Muscle layer of colon (tissue), 2 donors: ENCODE data around the gene TIMM50.

Experiments used
- H3K27ac ChIP-seq: one replicate; pipeline ENCODE4 v1.7.0; 2013; ENCODE audit warnings: low read depth, mild to moderate bottlenecking, low read length, moderate library complexity
- H3K27me3 ChIP-seq, 2 donors: one replicate each; pipeline ENCODE4 v1.7.0; 2013; ENCODE audit warnings: low read length in 2 of 2, mild to moderate bottlenecking in 2 of 2; ENCODE audit not compliant: insufficient read depth in 2 of 2, control insufficient read depth in 1 of 2
- H3K36me3 ChIP-seq: one replicate; pipeline ENCODE4 v1.7.0; 2013; ENCODE audit warnings: mild to moderate bottlenecking, low read length; ENCODE audit not compliant: insufficient read depth
- H3K4me1 ChIP-seq: one replicate; pipeline ENCODE4 v1.7.0; 2013; ENCODE audit warnings: mild to moderate bottlenecking, low read length; ENCODE audit not compliant: insufficient read depth
- H3K4me3 ChIP-seq, 2 donors: one replicate each; pipeline ENCODE4 v1.7.0; 2013; ENCODE audit warnings: low read length in 2 of 2, low read depth in 1 of 2, mild to moderate bottlenecking in 1 of 2, moderate library complexity in 1 of 2
- H3K9ac ChIP-seq: one replicate; pipeline ENCODE4 v1.7.0; 2013; ENCODE audit warnings: low read length
- H3K9me3 ChIP-seq: one replicate; pipeline ENCODE4 v1.7.0; 2013; ENCODE audit warnings: mild to moderate bottlenecking, low read length
- donor health status: abdominal sarcoma.
- donor health status: Adenocarcinoma of cecum.

The TIMM50 gene

DNA sequence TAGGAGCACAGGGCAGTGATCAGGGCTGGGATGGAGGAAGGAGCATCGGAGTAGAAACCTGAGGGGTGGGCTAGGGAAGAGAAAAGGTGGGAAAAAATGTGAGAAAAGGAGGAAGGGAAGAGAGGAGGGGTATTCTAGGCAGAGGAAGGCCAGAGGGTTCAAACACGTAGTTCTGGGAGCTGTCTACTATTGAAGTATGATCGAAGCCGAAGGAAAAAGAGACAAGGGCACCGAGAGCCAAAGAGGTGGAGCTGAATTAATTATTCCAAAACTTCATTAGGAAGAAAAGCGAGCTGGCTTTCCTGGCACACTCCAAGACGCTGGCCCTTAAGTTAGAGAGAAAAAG is 25.9 kb downstream of the TIMM50 start:
- H3K27ac ChIP-seq = no peak overlapping the region
- H3K9me3 ChIP-seq = no peaks in the 10 kb centered on the region
- no peak overlapping the region for H3K4me3 ChIP-seq
- H3K36me3 ChIP-seq = no peaks in the 10 kb centered on the region
- H3K27me3 ChIP-seq = peaks cover 30 to 59% of the 10 kb centered on the region in 2 donors
- no peak overlapping the region for H3K9ac ChIP-seq
- no peaks in the 10 kb centered on the region for H3K4me1 ChIP-seq

DNA sequence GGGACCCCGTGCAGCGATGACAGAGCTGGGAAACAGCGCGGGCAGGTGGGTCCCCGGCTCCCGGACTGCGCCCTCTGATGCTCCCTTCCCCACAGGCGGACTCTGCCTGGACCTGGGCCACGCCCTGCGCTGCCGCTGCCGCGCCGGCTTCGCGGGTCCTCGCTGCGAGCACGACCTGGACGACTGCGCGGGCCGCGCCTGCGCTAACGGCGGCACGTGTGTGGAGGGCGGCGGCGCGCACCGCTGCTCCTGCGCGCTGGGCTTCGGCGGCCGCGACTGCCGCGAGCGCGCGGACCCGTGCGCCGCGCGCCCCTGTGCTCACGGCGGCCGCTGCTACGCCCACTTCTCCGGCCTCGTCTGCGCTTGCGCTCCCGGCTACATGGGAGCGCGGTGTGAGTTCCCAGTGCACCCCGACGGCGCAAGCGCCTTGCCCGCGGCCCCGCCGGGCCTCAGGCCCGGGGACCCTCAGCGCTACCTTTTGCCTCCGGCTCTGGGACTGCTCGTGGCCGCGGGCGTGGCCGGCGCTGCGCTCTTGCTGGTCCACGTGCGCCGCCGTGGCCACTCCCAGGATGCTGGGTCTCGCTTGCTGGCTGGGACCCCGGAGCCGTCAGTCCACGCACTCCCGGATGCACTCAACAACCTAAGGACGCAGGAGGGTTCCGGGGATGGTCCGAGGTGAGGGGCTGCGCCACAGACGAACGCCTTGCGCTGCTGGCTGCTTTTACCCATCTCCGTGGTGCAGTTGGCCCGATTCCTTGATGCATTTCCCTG is 26.5 kb downstream of the TIMM50 start:
- H3K9ac ChIP-seq = no peak overlapping the region
- no peaks in the 10 kb centered on the region for H3K9me3 ChIP-seq
- no peak overlapping the region for H3K27ac ChIP-seq
- no peaks in the 10 kb centered on the region for H3K36me3 ChIP-seq
- H3K4me3 ChIP-seq = peak overlapping the region in 1 of 2 donors; percentile 38
- peaks cover 30 to 59% of the 10 kb centered on the region in 2 donors for H3K27me3 ChIP-seq
- no peaks in the 10 kb centered on the region for H3K4me1 ChIP-seq

DNA sequence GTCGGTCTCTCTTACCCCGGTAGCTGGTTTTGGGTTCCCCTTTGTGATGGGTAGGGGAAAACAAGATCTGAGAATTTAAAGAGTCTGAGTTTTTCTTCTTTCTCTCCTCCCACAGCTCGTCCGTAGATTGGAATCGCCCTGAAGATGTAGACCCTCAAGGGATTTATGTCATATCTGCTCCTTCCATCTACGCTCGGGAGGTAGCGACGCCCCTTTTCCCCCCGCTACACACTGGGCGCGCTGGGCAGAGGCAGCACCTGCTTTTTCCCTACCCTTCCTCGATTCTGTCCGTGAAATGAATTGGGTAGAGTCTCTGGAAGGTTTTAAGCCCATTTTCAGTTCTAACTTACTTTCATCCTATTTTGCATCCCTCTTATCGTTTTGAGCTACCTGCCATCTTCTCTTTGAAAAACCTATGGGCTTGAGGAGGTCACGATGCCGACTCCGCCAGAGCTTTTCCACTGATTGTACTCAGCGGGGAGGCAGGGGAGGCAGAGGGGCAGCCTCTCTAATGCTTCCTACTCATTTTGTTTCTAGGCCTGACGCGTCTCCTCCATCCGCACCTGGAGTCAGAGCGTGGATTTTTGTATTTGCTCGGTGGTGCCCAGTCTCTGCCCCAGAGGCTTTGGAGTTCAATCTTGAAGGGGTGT is 27.2 kb downstream of the TIMM50 start:
- peak overlapping the region in 1 of 2 donors; percentile 38 for H3K4me3 ChIP-seq
- H3K9me3 ChIP-seq = no peaks in the 10 kb centered on the region
- H3K36me3 ChIP-seq = no peaks in the 10 kb centered on the region
- H3K27me3 ChIP-seq = peaks cover 29 to 58% of the 10 kb centered on the region in 2 donors
- no peak overlapping the region for H3K9ac ChIP-seq
- no peak overlapping the region for H3K27ac ChIP-seq
- no peaks in the 10 kb centered on the region for H3K4me1 ChIP-seq

DNA sequence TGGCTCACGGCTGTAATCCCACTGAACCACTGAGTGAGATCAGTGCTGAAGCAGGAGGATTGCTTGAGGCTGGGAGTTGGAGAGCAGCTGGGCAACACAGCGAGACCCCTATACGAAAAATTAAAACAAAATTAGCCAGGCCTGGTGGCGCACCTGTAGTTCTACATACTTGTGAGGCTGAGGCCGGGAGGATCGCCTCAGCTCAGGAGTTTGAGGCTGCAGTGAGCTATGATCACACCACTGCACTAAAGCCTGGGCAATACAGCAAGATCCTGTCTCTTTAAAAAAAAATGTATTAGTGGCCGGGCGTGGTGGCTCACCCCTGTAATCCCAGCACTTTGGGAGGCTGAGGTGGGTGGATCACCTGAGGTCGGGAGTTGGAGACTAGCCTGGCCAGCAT is 28.0 kb downstream of the TIMM50 start:
- no peak overlapping the region for H3K4me3 ChIP-seq
- H3K27me3 ChIP-seq = peaks cover 23 to 55% of the 10 kb centered on the region in 2 donors
- H3K4me1 ChIP-seq = no peaks in the 10 kb centered on the region
- H3K27ac ChIP-seq = no peak overlapping the region
- H3K36me3 ChIP-seq = no peaks in the 10 kb centered on the region
- no peak overlapping the region for H3K9ac ChIP-seq
- no peaks in the 10 kb centered on the region for H3K9me3 ChIP-seq

DNA sequence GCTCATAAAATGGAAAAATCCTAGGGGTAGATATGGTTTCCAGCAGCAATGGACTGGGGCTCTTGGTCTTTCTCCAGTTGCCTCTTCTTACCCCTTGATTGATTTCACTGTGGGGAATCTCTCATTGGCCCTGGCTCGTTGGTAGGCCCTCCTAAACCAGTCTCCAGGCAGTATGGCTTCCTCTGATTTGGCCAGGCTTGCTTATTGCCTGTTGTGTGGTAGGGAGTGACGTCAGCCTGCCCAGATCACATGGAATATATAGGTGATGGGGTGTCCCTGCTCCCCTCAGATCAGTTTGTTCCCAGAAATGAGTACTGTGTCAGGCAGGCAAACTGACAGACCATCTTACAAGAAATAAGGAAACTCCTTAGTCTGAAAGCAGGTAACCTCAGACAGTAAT is 28.6 kb downstream of the TIMM50 start:
- peaks cover 29 to 54% of the 10 kb centered on the region in 2 donors for H3K27me3 ChIP-seq

DNA sequence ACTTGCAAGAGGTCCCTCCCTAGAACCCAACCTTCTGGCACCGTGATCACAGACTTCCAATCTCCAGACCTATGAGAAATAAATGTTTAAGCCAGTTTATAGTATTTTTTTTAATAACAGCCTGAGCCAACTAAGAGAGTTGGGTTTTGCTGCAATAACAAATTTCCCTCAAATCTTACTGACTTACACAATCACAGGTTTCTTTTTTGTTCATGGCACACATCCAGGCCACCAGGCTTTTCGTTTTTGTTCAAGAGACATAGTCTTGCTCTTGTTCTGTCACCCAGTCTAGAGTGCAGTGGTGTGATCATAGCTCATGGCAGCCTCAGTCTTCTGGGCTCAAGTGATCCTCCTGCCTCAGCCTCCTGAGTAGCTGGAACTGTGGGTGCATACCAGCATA is 32.4 kb downstream of the TIMM50 start:
- H3K4me1 ChIP-seq = peaks cover 11% of the 10 kb centered on the region
- H3K27ac ChIP-seq = no peak overlapping the region
- H3K9ac ChIP-seq = no peak overlapping the region
- no peaks in the 10 kb centered on the region for H3K9me3 ChIP-seq
- H3K36me3 ChIP-seq = no peaks in the 10 kb centered on the region
- H3K4me3 ChIP-seq = no peak overlapping the region
- H3K27me3 ChIP-seq = peaks cover 34 to 40% of the 10 kb centered on the region in 2 donors

More for the DNA sequence above, 28.6 kb downstream of the TIMM50 start:
- H3K9me3 ChIP-seq = no peaks in the 10 kb centered on the region
- no peak overlapping the region for H3K4me3 ChIP-seq
- no peak overlapping the region for H3K9ac ChIP-seq
- no peak overlapping the region for H3K27ac ChIP-seq
- H3K4me1 ChIP-seq = no peaks in the 10 kb centered on the region
- H3K36me3 ChIP-seq = no peaks in the 10 kb centered on the region

DNA sequence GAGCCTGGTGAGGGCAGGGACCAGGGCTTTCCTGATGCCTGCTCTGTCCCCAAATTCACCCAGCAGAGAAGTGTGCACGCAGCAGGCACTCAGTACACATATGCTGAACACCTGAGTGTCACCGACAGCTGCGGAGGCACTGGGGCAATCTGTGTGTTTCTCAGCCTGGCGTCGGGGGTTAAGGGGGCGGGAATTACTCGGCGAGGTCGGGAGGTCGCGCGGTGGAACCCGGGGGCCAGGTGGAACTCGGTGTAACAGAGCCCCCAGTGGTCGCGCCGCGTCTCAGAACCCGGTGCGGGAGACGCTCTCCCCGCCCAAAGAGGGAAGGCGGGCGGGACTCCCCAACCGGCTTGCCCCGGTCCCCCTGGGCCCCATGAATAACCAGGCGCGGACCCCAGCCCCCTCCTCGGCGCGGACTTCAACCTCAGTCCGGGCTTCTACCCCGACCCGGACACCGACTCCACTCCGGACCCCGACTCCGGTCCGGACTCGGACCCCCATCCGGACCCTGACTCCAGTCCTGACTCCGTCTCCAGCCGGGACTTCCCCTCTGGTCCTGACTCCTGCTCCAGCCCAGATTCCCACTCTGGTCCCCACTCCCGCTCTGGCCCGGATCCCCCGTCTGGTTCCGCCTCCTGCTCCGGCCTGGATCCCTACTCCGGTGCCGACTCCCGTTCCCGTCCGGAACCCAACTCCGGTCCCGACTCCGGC is 34.4 kb downstream of the TIMM50 start, which contains the start of gene SELENOV:
Gene SELENOV (plus strand): TSS at position 300 of the 711 bp plus-strand sequence. CDS start 74 bp downstream, at position 374.
- Histone ChIP-seq H3K4me1 (peaks cover 11% of the 10 kb centered on the region), H3K36me3 (no peaks in the 10 kb centered on the region), H3K27ac (no peak within 1 kb of the TSS), H3K4me3 (peak within 1 kb of the TSS; percentile 27 to 36), H3K9me3 (no peaks in the 10 kb centered on the region), H3K27me3 (peaks cover 32 to 34% of the 10 kb centered on the region in 2 donors), H3K9ac (no peak within 1 kb of the TSS)

DNA sequence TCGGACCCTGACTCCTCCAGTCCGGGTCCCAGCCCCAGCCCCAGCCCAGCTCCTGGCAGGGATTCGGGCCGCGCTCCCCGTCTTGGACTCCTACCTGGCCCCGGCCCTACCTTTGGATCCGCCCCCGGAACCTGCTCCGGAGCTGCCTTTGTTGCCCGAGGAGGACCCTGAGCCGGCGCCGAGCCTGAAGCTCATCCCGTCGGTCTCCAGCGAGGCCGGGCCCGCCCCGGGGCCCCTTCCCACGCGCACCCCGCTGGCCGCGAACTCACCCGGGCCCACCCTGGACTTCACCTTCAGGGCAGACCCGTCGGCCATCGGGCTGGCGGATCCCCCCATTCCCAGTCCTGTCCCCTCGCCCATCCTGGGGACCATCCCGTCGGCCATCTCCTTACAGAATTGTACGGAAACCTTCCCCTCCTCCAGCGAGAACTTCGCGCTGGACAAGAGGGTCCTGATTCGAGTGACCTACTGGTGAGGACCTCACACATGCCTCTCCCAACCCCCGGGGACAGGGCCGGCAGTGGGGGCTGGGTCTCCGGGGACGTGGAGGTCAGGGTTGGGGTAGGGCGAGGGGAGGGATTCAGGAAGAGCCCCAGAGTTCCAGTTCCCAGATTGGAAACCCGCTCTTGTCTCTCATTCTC is 35.0 kb downstream of the TIMM50 start:
- no peaks in the 10 kb centered on the region for H3K9me3 ChIP-seq
- no peaks in the 10 kb centered on the region for H3K36me3 ChIP-seq
- H3K9ac ChIP-seq = no peak overlapping the region
- H3K27me3 ChIP-seq = peaks cover 32 to 34% of the 10 kb centered on the region in 2 donors
- peaks cover 11% of the 10 kb centered on the region for H3K4me1 ChIP-seq
- no peak overlapping the region for H3K27ac ChIP-seq
- peak overlapping the region; percentile 27 to 36 for H3K4me3 ChIP-seq

DNA sequence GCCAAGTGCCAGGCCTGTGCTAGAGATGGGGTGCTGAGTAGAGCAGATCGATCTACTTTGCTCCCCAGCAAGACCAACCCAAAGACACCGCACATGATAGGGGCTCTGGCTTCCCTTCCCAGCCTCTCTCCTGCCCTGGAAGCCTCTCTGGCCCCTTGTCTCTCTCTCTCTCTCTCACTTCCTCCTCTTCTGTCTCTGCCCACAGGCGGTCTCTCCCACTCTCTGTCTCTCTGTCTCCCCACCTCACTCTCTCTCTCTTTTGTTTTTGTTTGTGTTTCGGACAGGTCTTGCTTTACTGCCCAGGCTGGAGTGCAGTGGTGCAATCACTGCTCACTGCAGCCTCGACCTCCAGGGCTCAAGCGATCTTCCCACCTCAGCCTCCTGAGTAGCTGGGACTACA is 35.6 kb downstream of the TIMM50 start:
- no peak overlapping the region for H3K9ac ChIP-seq
- H3K9me3 ChIP-seq = no peaks in the 10 kb centered on the region
- no peaks in the 10 kb centered on the region for H3K36me3 ChIP-seq
- peaks cover 11% of the 10 kb centered on the region for H3K4me1 ChIP-seq
- peaks cover 32 to 34% of the 10 kb centered on the region in 2 donors for H3K27me3 ChIP-seq
- peak overlapping the region in 1 of 2 donors; percentile 27 for H3K4me3 ChIP-seq
- H3K27ac ChIP-seq = no peak overlapping the region

DNA sequence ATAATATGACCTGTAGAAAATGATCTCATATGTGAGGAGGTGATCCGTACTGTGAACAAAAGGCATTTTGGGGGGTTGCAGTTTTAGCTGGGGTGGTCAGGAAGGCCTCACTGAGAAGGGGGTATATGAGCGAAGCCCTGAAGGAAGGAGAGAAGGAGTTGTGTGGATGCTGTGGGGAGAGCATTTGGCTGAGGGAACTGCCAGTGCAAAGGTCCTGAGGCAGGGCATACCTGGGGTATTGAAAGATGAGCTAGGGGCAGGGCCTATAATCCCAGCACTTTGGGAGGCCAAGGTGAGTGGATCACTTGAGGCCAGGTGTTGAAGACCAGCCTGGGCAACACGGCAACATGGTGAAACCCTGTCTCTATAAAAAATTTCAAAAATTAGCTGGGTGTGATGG is 36.8 kb downstream of the TIMM50 start:
- H3K27ac ChIP-seq = no peak overlapping the region
- H3K27me3 ChIP-seq = peaks cover 32 to 34% of the 10 kb centered on the region in 2 donors
- no peaks in the 10 kb centered on the region for H3K9me3 ChIP-seq
- no peak overlapping the region for H3K4me3 ChIP-seq
- H3K9ac ChIP-seq = no peak overlapping the region
- peaks cover 11% of the 10 kb centered on the region for H3K4me1 ChIP-seq
- no peaks in the 10 kb centered on the region for H3K36me3 ChIP-seq

DNA sequence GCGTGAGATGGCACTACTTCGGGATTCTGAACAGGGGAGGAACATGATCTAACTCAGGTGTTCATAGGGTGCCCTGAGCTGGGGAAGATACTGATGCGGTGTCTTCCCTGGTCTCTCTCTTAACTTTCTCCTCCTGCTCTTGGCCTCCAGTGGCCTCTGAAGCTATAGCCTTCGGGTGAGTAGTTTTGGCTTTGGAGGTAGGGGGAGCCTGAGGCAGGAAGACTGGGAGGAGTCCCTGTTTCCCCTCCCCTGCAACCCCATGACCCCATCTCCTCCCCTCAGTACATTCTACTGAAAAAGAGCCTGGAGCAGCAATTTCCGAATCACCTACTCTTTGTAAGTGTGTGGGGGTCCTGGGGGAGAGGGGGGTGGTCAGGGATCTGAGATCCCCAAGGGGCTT is 37.8 kb downstream of the TIMM50 start:
- no peak overlapping the region for H3K27ac ChIP-seq
- no peaks in the 10 kb centered on the region for H3K9me3 ChIP-seq
- H3K4me1 ChIP-seq = peaks cover 11% of the 10 kb centered on the region
- no peak overlapping the region for H3K4me3 ChIP-seq
- peaks cover 28 to 32% of the 10 kb centered on the region in 2 donors for H3K27me3 ChIP-seq
- H3K36me3 ChIP-seq = no peaks in the 10 kb centered on the region
- H3K9ac ChIP-seq = no peak overlapping the region
